GM23338 (cell line): Measurements from ENCODE around the gene RPS13. TPM values are rescaled to one million over a fixed set of nuclear protein-coding genes. Genes with fewer than 3 reads are reported as not detected.

Experiments used
- ATAC-seq: fragments of 200-7000 bp; cut with Tn5 transposase; 3 replicates; pipeline ENCODE4 v1.9.1; 2020
- DNase-seq: peaks from one replicate; pipeline ENCODE4 v3.0.0-alpha.2; 2015; ENCODE audit warnings: low spot score
- H2AFZ ChIP-seq: fragments of 200-600 bp; sonication (generic); 2 replicates; pipeline ENCODE4 v1.8.0; 2016; ENCODE audit warnings: antibody characterized with exemption, mild to moderate bottlenecking, moderate library complexity
- H3F3A ChIP-seq: fragments of 200-600 bp; sonication (generic); replicated peaks from 2 replicates; pipeline ENCODE4 v1.8.0; 2017; ENCODE audit warnings: antibody characterized with exemption, mixed run types, low read depth
- H3K27ac ChIP-seq: fragments of 200-600 bp; sonication (generic); 2 replicates; pipeline ENCODE4 v1.6.1; 2016; ENCODE audit warnings: low read depth
- H3K27me3 ChIP-seq: fragments of 200-600 bp; sonication (generic); 2 replicates; pipeline ENCODE4 v1.8.0; 2016; ENCODE audit warnings: mild to moderate bottlenecking, mixed run types, moderate library complexity; ENCODE audit not compliant: insufficient read depth
- H3K36me3 ChIP-seq: fragments of 200-600 bp; sonication (generic); 2 replicates; pipeline ENCODE4 v1.8.0; 2016; ENCODE audit warnings: mild to moderate bottlenecking; ENCODE audit not compliant: insufficient read depth
- H3K4me1 ChIP-seq: fragments of 200-600 bp; sonication (generic); 2 replicates; pipeline ENCODE4 v1.8.0; 2016; ENCODE audit warnings: mild to moderate bottlenecking, moderate library complexity; ENCODE audit not compliant: insufficient read depth
- H3K4me2 ChIP-seq: fragments of 200-600 bp; sonication (generic); 2 replicates; pipeline ENCODE4 v1.7.1; 2017; ENCODE audit warnings: mixed run types
- H3K4me3 ChIP-seq: fragments of 200-600 bp; sonication (generic); 2 replicates; pipeline ENCODE4 v1.6.1; 2016; ENCODE audit warnings: mixed run types
- H3K79me2 ChIP-seq: fragments of 200-600 bp; sonication (generic); replicated peaks from 2 replicates; pipeline ENCODE4 v1.8.0; 2017; ENCODE audit warnings: mild to moderate bottlenecking; ENCODE audit not compliant: insufficient read depth
- H3K9me2 ChIP-seq: fragments of 200-600 bp; sonication (generic); 2 replicates; pipeline ENCODE4 v1.8.0; 2017; ENCODE audit not compliant: insufficient read depth
- H4K20me1 ChIP-seq: fragments of 200-600 bp; sonication (generic); replicated peaks from 2 replicates; pipeline ENCODE4 v1.8.0; 2017; ENCODE audit warnings: mild to moderate bottlenecking; ENCODE audit not compliant: insufficient read depth
- H3K27ac Mint-ChIP-seq: 2 replicates; pipeline ENCODE4 v1.8.0; 2020; ENCODE audit warnings: inconsistent platforms, mild to moderate bottlenecking, moderate library complexity, mixed read lengths
- H3K27me3 Mint-ChIP-seq: 3 replicates; pipeline ENCODE4 v1.8.0; 2022; ENCODE audit warnings: low read depth, mild to moderate bottlenecking, moderate library complexity, mixed read lengths, inconsistent platforms; ENCODE audit not compliant: insufficient read depth, poor library complexity
- H3K36me3 Mint-ChIP-seq: 3 replicates; pipeline ENCODE4 v1.8.0; 2021; ENCODE audit warnings: low read depth, mild to moderate bottlenecking, inconsistent platforms, moderate library complexity, mixed read lengths
- H3K4me1 Mint-ChIP-seq: 3 replicates; pipeline ENCODE4 v1.8.0; 2020; ENCODE audit warnings: mild to moderate bottlenecking, inconsistent platforms, mixed read lengths
- H3K4me3 Mint-ChIP-seq: 3 replicates; pipeline ENCODE4 v1.8.0; 2021; ENCODE audit warnings: moderate library complexity, mild to moderate bottlenecking, inconsistent platforms, mixed read lengths
- H3K9me3 Mint-ChIP-seq: 3 replicates; pipeline ENCODE4 v1.8.0; 2020; ENCODE audit warnings: moderate library complexity, mild to moderate bottlenecking, inconsistent platforms, mixed read lengths
- CREB1 ChIP-seq: fragments of 250-450 bp; sonication (Bioruptor Pico); IDR thresholded peaks from 2 replicates; pipeline ENCODE4 v1.5.0; 2020; ENCODE audit warnings: low read depth, mild to moderate bottlenecking, moderate library complexity
- EZH2 ChIP-seq: fragments of 200-600 bp; sonication (generic); IDR thresholded peaks from one replicate; pipeline ENCODE4 v1.8.0; 2017; ENCODE audit warnings: antibody characterized with exemption, mild to moderate bottlenecking, low read depth; ENCODE audit not compliant: unreplicated experiment
- EZH2phosphoT487 ChIP-seq: fragments of 200-600 bp; sonication (generic); IDR thresholded peaks from one replicate; pipeline ENCODE4 v1.8.1; 2018; ENCODE audit warnings: antibody characterized with exemption; ENCODE audit not compliant: unreplicated experiment
- JUNB ChIP-seq: IDR thresholded peaks from one replicate; pipeline ENCODE4 v1.6.1; 2016; ENCODE audit warnings: antibody characterized with exemption; ENCODE audit not compliant: unreplicated experiment
- NANOG ChIP-seq: IDR thresholded peaks from 2 replicates; pipeline ENCODE4 v1.6.1; 2016; ENCODE audit warnings: antibody characterized with exemption, borderline replicate concordance
- POLR2AphosphoS5 ChIP-seq: IDR thresholded peaks from 2 replicates; pipeline ENCODE4 v1.6.1; 2016; ENCODE audit warnings: antibody characterized with exemption, low read depth
- REST ChIP-seq: IDR thresholded peaks from one replicate; pipeline ENCODE4 v1.6.1; 2018; ENCODE audit warnings: antibody characterized with exemption; ENCODE audit not compliant: unreplicated experiment
- STAT1 ChIP-seq: IDR thresholded peaks from one replicate; pipeline ENCODE4 v1.6.1; 2016; ENCODE audit warnings: antibody characterized with exemption; ENCODE audit not compliant: unreplicated experiment
- ZNF114 ChIP-seq: fragments of 250-450 bp; sonication (Bioruptor Pico); IDR thresholded peaks from 2 replicates; pipeline ENCODE4 v1.5.0; 2020; ENCODE audit warnings: mild to moderate bottlenecking, moderate library complexity
- ZNF331 ChIP-seq: fragments of 250-450 bp; sonication (Bioruptor Pico); IDR thresholded peaks from 2 replicates; pipeline ENCODE4 v1.5.0; 2020; ENCODE audit warnings: low read depth, mild to moderate bottlenecking, moderate library complexity
- ZNF462 ChIP-seq: fragments of 250-450 bp; sonication (Bioruptor Pico); IDR thresholded peaks from 2 replicates; pipeline ENCODE4 v1.5.0; 2020; ENCODE audit warnings: mild to moderate bottlenecking, moderate library complexity
- polyA plus RNA-seq: library from polyadenylated mRNA; unstranded; fragments of >200 nt; fragmentation: Nextera tagmentation; extraction: Ambion mirVana; gene quantifications from 2 replicates; pipeline ENCODE4 v1.2.1, GENCODE V29; 2016
- total RNA-seq: library from RNA; depleted of rRNA; stranded (reverse); fragments of >200 nt; shearing (Covaris generic); gene quantifications from 2 replicates; pipeline ENCODE4 v1.2.3, GENCODE V29; 2014
- TF ChIP-seq, protein P1 (sequence below): IDR thresholded peaks from 2 replicates; pipeline ENCODE4 v1.6.1; 2016; ENCODE audit warnings: antibody characterized with exemption
- TF ChIP-seq, protein P2 (sequence below), 2 experiments: fragments of 200-600 bp in 1 of 2; sonication (generic) in 1 of 2; conservative IDR thresholded peaks; 2 replicates each; pipeline versions ENCODE4 v1.5.1 to v1.6.1; 2016 to 2017; ENCODE audit warnings: antibody characterized with exemption in 2 of 2, low read depth in 2 of 2, mild to moderate bottlenecking in 2 of 2, moderate library complexity in 1 of 2

Gene RPS13
- total and polyA plus RNA-seq, 2 experiments from 2014 or later, result 1,211 to 1,717 TPM

DNA sequence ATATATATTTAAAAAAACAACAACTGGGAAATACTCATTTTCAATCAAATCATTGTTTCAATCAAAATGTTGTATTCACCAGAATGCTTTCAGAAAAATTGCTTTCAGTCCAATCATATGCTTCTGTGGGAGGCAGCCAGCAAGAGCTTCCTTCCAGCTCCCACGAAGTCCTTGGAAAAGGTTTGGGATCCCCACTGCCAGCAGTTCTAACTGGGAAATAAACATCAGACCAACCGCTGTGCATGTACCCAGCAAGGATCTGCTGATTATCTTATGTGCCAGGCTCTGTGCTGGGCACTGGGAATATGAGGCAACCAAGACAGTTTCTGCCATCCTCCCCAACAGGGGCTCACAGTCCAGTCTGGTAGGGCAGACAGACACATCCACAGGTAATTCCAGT lies 10.8 kb downstream of the RPS13 start:
- no peak overlapping the region for H3K4me3 Mint-ChIP-seq
- Histone ChIP-seq H3K79me2 (no peaks in the 10 kb centered on the region), H3K4me1 (no peaks in the 10 kb centered on the region), H3K27me3 (no peaks in the 10 kb centered on the region), H3K4me3 (no peak overlapping the region), H3K36me3 (no peaks in the 10 kb centered on the region), H3F3A (no peaks in the 10 kb centered on the region; the same call in none of the 2 replicates), H3K9me2 (no peaks in the 10 kb centered on the region), H3K27ac (no peak overlapping the region), H3K4me2 (no peak overlapping the region), H2AFZ (no peak overlapping the region), H4K20me1 (no peaks in the 10 kb centered on the region)
- no peak overlapping the region for H3K27ac Mint-ChIP-seq
- H3K27me3 Mint-ChIP-seq, result peaks cover 5% of the 10 kb centered on the region
- no peaks in the 10 kb centered on the region for H3K36me3 Mint-ChIP-seq
- H3K4me1 Mint-ChIP-seq, result peaks cover 5% of the 10 kb centered on the region
- DNase-seq (no peak), ATAC-seq (no peak)
- no peaks in the 10 kb centered on the region for H3K9me3 Mint-ChIP-seq
- TF ChIP-seq POLR2AphosphoS5 (no peak), ZNF114 (CRISPR knock-in tag) (no peak), REST (no peak), JUNB (no peak), EZH2 (no peak), CREB1 (CRISPR knock-in tag) (no peak), ZNF462 (CRISPR knock-in tag) (no peak), NANOG (no peak), ZNF331 (no peak), EZH2phosphoT487 (no peak), STAT1 (no peak)
- TF ChIP-seq, protein P1, sequence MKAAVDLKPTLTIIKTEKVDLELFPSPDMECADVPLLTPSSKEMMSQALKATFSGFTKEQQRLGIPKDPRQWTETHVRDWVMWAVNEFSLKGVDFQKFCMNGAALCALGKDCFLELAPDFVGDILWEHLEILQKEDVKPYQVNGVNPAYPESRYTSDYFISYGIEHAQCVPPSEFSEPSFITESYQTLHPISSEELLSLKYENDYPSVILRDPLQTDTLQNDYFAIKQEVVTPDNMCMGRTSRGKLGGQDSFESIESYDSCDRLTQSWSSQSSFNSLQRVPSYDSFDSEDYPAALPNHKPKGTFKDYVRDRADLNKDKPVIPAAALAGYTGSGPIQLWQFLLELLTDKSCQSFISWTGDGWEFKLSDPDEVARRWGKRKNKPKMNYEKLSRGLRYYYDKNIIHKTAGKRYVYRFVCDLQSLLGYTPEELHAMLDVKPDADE, result no peak
- TF ChIP-seq, protein P2, sequence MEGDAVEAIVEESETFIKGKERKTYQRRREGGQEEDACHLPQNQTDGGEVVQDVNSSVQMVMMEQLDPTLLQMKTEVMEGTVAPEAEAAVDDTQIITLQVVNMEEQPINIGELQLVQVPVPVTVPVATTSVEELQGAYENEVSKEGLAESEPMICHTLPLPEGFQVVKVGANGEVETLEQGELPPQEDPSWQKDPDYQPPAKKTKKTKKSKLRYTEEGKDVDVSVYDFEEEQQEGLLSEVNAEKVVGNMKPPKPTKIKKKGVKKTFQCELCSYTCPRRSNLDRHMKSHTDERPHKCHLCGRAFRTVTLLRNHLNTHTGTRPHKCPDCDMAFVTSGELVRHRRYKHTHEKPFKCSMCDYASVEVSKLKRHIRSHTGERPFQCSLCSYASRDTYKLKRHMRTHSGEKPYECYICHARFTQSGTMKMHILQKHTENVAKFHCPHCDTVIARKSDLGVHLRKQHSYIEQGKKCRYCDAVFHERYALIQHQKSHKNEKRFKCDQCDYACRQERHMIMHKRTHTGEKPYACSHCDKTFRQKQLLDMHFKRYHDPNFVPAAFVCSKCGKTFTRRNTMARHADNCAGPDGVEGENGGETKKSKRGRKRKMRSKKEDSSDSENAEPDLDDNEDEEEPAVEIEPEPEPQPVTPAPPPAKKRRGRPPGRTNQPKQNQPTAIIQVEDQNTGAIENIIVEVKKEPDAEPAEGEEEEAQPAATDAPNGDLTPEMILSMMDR (conservative IDR thresholded peaks at IDR 0.05; ENCODE audit: low read depth in 2 of 2), result no peak
